Measurements from ENCODE around the gene ADAMTS14.

ADAMTS14 gene

DNA sequence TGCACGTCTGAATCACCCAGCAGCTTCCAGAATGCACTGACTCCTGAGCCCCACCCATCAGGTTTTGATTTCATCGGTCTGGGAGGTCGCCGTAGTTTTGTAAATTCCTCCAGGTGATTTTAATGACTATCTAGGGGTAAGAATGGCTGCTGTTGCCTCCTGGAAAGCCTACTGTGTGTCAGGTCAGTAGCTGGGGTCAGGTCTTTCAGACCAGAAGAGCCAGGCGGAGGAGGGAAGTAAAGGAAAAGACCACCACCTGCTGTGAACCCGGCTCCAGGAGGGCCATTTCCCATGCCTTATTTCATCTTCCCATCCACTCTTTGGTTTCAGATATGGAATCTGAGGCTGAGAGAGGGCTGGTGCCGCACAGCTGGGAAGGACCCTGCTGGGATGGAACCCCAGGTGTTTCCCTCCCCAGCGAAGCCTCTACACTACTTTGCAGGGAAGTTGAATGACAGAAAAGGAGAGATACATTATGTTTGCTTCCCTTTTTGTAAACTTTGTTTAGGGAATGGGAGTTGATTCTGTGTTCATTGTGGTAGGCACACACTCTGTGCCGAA, 19.8 kb downstream of the ADAMTS14 start:
- DNase-seq (ENCODE audit: low read depth): no peak

GRCh38 chr10:70693619-70694335, 21.5 kb downstream of the ADAMTS14 start:
- DNase-seq (ENCODE audit: low read depth): no peak

DNA sequence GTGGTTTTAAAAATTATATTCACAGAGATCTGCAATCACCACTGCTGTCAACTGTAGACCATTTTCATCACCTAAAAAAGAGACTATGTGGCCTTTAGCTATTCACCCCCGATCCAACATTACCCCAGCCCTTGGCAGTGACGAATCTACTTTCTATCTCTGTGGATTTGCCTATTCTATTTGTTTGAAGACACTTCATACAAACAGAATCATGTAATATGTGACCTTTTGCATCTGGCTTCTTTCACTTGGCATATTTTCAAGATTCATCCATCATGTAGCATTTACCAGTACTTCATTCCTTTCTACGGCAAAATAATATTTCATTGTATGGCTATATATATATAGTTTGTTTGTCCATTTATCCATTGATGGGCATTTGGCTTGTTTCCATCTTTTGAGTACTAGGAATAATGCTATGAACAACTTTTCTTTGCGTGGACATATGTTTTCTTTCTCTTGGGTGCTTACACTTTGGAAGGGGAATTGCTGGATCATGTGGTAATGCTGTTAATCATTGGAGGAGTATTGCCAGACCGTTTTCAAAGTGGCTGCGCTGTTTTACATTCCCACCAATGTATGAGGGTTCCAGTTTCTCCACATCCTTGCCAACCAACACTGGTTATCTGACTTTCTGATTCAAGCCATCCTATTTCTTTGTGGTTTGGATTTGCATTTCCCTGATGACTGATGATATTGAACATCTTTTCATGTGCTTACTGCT, 22.3 kb downstream of the ADAMTS14 start:
- no peak for DNase-seq (ENCODE audit: low read depth)

DNA sequence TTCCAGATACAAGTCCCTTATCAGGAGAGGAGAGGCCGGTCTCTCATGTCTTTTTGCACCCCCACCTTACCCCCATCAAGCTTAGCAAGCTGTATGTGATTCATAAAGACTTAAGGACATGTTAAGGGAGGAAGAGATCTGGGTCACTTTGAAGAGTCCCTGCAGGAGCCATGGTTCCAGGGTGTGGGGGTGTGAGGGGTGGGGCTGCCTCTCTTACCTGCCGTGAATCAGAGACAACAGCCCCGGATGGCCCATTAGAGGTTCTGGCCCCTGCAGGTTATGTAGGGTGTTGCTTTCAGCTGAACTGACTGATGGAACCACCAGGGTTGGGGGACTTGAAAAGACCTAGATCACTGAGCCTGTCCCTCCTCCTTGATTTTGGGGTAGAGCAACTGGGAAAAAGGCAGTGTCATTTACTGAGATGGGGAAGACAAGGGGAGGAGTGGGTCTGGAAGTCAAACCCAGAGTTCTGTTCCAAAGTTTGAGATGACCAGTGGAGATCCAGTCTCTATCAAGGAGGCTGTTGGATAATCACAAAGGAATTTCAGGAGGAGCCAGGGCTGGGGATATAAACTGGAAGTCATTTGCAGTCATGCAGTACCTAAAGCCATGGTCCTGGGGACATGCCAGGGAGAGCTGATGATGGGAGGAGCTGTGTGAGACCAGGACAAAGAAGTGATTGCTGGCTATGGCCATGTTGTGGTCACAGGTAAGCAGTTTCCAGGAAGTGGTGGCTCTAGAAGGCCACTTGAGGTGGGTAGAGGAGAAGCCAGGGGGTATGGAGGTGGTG, 23.1 kb downstream of the ADAMTS14 start:
- DNase-seq (ENCODE audit: low read depth): no peak

DNA sequence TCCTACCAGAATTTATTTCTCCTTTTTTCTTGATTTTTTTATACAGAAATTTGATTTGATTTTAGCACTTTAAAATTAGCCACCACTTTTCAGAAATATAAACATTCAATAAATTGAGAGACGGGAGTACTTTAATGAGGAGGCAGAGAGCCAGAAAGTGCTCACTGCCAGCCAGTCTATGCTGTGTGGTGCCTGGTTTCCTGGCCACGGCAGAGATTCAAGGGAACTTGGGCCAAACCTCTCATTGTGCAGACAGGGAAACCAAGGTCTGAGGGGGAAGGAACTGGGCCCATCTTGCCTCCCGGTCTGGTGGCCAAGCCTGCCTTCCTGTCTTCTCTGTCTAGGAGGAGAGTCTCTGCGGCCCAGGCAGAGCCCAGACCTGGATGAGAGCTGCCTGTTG, 25.9 kb downstream of the ADAMTS14 start:
- no peak for DNase-seq (ENCODE audit: low read depth)

DNA sequence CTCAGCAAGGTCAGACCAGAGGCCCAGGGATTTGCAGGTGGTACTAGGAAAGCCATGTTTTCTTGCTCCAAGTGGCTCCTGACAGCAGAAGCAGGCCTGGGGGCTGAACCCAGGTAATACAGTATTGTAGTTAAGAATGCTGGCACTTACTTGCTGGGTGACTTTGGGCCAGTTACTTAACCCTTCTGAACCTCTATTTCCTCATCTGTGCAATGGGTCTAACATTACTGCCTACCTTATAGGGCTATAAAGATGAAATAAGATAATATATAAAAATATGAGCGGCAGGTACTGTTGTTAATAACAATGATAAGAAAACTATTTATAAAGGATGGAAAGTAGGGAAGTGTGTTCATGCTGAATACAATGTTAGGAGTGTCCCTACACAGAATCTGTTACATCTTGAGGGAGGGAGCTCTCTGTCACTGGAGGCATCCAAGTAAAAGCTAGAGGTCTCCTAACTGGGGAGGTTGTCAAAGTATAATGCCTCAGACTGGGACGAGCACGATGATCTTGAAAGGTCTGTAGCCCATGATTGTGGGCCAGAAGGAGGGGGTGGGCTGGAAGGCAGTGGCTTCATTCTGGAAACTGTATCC, 26.9 kb downstream of the ADAMTS14 start:
- DNase-seq (ENCODE audit: low read depth): no peak

DNA sequence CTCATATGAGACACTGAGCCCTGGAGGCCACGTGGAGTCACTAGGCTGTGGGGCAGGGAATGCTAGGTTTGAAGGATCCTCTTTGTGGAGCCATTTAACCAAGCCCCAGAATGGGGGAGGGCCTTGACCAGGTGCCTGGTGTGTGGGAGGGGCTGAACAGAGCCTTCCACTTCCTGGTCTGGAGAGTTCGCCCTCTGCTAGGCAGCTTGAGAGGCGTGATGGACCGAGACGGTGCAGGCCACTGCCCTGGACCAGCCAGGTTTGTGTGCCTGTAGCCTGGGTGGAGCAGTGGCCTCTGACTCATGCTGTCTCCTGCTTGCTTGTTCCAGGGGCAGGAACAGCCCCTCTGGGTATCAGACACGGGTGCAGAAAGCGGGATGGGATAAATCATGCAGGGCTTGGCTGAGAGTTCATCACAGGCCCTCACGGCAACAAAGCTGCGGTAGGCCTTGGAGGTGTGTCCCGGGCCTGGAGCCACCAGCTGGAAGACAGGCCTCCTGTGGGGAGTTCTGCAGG, 27.4 kb downstream of the ADAMTS14 start:
- no peak for DNase-seq (ENCODE audit: low read depth)

DNA sequence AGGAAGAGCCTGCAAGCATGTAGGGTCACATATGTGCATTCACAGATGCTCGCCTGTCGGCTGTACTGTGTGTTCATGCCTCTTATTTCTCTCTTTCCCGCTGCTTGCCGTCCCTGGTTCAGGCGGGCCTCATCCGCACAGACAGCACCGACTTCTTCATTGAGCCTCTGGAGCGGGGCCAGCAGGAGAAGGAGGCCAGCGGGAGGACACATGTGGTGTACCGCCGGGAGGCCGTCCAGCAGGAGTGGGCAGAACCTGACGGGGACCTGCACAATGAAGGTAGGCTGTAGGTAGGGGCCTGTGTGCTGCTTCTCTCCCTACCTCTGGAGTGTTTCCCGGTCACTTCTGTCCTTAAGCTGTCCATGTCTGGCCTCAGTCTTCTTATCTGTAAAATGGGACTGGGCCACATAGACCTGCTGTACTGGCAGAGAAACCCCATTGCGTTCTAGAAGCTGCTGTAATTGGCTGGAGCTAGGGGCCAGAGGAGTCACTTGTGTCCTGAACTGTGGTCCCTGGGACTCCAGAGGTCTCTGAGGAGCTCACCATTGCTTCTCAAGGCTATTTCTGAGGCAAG, 30.0 kb downstream of the ADAMTS14 start:
- no peak for DNase-seq (ENCODE audit: low read depth)

GRCh38 chr10:70704211-70704610, 31.9 kb downstream of the ADAMTS14 start:
- DNase-seq (ENCODE audit: low read depth): no peak

- no peak for DNase-seq (ENCODE audit: low read depth)
Measured at GRCh38 chr10:70705121-70705861, 33.0 kb downstream of the ADAMTS14 start.

DNA sequence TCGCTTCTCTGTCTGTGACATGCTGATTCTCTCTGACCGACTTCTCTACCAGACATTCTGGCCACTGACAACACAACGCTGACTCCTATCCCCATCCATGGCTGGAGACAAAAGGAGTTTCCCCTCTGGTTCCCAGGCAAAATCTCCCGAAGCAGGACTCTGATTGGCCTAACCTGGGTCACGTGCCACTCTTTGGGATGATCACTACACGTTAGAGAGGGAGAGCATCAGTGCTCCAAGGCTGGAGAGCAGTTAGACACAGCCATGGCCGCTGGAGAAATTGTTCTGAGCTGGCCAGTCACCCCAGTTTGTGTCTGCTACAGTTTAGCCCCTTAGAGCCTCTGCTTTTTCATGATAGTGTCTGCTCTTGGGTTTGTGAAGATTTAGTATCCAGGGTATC, 38.9 kb downstream of the ADAMTS14 start:
- no peak for DNase-seq (ENCODE audit: low read depth)

DNA sequence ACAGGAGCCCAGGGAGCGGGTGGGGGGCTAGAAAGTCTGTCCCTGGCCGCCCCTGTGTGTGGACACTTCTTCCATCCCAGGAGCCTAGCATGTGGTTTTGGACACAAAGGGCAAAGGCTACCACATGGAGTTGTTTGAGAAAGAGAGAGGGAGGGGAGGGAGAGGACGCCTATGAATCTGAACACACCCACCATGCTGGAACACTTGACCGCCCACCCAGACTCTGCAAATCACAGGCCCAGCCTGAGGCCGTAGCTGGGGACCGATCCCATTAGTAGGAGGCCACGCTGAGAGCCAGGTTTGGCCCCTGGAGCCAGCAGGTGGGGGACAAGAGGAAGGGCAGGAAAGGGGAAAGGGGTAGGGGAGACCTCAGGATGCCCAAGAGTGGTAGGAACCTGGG, 39.6 kb downstream of the ADAMTS14 start:
- DNase-seq (ENCODE audit: low read depth): no peak

DNA sequence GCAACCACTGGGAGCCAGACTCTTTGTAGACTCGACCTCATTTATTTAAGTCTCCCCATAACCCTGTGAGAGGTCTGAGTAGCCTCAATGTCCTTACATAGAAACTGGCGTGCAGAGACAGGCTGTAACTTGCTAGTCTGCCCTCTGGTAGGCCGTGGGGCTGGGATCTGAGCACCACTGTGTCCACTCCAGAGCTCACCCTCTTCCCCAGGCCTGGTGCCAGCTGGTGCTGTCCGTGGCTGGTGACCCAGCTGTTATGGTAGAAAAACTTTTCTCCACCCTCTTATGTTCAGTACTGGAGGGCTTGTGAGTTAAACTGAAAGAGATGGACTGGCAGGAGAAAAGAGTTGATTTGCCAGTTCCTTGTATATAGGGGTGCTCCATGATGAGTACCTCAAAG, 41.9 kb downstream of the ADAMTS14 start:
- DNase-seq (ENCODE audit: low read depth): no peak

DNA sequence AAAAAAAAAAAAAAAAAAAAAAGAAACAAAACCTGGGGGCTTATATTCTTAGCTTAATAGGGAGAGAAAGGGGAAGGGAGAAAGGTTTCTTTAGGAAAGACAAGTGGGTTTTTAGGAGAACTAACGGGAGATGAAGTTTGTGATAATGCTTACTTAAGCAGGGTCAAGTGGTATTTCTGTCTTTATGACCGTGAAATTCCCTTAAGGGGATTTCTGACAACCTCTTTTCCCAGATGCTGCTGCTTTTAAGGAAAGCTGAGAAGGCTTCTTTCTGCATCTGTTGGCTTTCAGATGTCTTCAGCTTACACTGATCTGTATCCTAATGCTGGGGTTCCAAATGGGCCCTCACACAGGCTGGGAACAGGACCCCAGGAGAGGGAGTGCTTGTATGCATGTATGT, 42.6 kb downstream of the ADAMTS14 start:
- DNase-seq (ENCODE audit: low read depth): no peak

DNA sequence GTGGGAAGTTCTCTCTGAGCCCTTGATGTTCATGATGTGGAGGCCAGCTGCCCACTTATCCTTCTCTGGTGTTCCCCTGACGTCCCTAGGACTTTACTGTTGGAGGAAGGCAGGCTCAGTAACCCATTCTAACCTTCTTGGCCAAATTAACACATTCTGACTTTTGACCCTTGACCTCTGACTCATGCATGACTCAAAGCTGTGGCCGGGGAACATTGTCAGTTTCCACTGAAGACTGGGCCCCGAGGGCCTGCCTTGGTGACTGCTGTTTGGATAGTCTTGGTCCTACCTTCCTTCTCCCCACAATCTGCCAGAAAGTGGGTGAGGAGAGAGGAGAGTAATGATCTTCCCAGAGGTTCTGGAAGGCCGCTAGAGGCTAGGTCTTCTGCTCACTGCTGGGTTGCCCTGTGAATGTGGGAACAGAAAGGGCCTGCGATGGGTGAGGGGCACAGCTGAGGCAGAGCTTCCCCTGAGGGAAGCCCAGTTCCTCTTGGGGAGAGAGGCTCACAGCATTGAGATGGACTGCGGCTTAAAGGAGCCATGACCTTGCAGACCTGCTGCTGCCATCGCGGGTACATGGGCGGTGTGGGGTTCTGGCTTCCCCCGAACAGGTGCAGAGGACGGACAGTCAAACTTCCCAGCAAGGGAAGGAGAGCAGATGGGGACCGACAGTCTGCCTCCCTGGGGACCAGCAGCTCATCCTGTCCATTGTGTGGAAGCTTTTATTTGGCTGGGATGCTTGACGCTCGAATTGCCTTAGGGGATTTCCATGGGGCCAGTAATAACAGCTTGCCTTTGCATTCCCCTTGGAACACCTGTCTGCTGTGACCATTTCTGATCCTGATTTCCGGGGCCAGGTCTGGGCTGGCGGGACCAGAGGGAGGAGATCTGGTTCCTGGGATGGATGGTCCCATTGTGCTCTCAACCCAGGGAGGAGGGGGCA, 43.8 kb downstream of the ADAMTS14 start:
- DNase-seq (ENCODE audit: low read depth): no peak

- no peak for DNase-seq (ENCODE audit: low read depth)
Measured at GRCh38 chr10:70722820-70723424, 50.6 kb downstream of the ADAMTS14 start.

GRCh38 chr10:70723771-70724170, 51.5 kb downstream of the ADAMTS14 start:
- DNase-seq (ENCODE audit: low read depth): no peak

DNA sequence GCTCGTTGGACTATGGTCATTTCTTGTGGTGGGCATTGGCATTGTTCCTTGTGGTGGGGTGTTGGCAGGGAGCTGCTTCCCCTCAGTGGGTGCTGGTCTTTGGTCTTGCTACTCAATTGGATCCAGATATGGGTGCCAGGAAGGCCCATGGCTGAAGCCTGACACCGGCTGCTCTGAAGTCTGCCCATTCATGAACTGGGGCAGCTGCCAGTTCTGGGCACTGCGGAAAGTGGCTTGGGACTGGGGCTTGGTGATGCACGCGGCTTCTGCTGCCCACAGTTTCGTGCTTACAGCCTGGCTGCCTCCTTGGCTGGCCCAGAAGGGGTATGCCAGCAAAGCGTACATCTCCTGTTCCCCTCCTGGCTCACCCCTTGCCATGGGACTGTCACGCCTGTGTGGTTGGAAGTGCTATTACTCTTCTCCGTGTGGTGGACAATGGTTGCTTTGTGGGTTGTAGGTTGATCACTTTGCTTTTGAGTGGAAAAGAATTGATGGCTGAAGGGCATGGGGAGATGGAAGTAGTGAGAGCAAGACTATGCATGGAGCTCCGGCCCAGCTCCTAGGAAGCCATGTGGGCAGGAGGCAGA, 54.7 kb downstream of the ADAMTS14 start:
- no peak for DNase-seq (ENCODE audit: low read depth)

GRCh38 chr10:70728328-70728727, 56.0 kb downstream of the ADAMTS14 start:
- DNase-seq (ENCODE audit: low read depth): no peak
